GM12872 (cell line): Measurements from ENCODE around the gene SPTBN5.

Experiments
- TF ChIP-seq, protein P1 (sequence below): IDR thresholded peaks from 3 replicates; pipeline ENCODE4 v1.5.1; 2011; ENCODE audit warnings: low read depth, mild to moderate bottlenecking, low read length, moderate library complexity; ENCODE audit not compliant: insufficient read depth

Gene SPTBN5

GRCh38 chr15:41925086-41925608 is 31.3 kb upstream of the SPTBN5 start:
- TF ChIP-seq, protein P1, sequence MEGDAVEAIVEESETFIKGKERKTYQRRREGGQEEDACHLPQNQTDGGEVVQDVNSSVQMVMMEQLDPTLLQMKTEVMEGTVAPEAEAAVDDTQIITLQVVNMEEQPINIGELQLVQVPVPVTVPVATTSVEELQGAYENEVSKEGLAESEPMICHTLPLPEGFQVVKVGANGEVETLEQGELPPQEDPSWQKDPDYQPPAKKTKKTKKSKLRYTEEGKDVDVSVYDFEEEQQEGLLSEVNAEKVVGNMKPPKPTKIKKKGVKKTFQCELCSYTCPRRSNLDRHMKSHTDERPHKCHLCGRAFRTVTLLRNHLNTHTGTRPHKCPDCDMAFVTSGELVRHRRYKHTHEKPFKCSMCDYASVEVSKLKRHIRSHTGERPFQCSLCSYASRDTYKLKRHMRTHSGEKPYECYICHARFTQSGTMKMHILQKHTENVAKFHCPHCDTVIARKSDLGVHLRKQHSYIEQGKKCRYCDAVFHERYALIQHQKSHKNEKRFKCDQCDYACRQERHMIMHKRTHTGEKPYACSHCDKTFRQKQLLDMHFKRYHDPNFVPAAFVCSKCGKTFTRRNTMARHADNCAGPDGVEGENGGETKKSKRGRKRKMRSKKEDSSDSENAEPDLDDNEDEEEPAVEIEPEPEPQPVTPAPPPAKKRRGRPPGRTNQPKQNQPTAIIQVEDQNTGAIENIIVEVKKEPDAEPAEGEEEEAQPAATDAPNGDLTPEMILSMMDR = no peak

GRCh38 chr15:41923401-41923997 is 29.6 kb upstream of the SPTBN5 start:
- TF ChIP-seq, protein P1 = no peak

- TF ChIP-seq, protein P1 = no peak
Observed at GRCh38 chr15:41922353-41922752, 28.5 kb upstream of the SPTBN5 start.

GRCh38 chr15:41921639-41922038 is 27.8 kb upstream of the SPTBN5 start:
- TF ChIP-seq, protein P1 = no peak

- TF ChIP-seq, protein P1 = no peak
Observed at GRCh38 chr15:41921167-41921566, 27.3 kb upstream of the SPTBN5 start.

- TF ChIP-seq, protein P1 = no peak
Observed at GRCh38 chr15:41919954-41920538, 26.2 kb upstream of the SPTBN5 start.

GRCh38 chr15:41919201-41919820 is 25.5 kb upstream of the SPTBN5 start:
- TF ChIP-seq, protein P1 = no peak
